ENCODE data around the gene PLAU.
"Not testable (repeated sequence)": the region's sequence is repeated elsewhere in the genome, so short reads cannot be mapped to it uniquely, and the experiment has no call there.

Gene PLAU

GRCh38 chr10:73922864-73923133 lies 11.9 kb downstream of the PLAU start:
- no peak for DNase-seq

DNA sequence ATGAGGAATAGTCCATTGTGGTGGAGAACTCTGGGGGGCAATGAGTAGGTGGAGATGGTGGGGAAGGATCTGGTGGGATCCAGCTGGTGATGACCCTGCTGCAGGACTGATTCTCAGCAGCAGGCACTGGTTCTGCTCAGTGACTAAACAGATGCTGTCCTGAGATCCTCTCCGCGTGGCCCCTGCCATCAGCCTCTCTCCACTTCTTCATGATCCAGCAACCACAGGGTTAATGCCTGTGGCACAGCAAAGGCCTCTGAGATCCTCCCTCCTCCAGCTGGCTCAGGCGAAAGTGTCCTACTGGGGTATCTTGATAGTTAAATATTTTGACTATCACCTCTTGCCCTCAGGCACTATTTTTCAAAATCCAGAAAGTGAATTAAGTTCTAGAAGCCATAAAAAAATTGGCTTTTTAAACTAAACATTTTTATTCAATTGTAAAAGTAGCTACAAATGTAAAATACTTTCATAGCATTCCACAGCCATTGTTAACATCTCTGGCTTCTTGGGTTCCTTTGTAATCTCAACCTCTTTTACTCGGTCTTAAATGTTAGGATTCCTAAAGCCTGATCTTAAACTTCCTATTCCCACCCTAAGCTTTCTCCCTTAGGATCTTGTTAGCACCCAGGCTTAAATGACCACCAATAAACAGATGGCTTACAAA lies 13.1 kb downstream of the PLAU start:
- DNase-seq, result no peak

DNA sequence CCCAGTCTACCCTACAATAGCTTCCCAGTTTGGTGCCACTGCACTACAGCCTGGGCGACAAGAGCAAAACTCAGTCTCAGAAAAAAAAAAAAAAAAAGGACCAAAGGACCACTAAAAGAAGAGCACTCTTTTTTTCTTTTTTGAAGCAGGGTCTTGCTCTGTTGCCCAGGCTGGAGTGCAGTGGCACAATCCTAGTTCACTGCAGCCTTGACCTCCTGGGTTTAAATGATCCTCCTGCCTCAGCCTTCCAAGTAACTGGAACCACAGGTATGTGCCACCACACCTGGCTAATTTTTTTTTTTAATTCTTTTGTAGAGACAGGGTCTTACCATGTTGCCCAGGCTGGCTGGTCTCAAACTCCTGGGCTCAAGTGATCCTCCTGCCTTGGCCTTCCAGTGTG lies 14.0 kb downstream of the PLAU start:
- no peak for DNase-seq

GRCh38 chr10:73925539-73925938 lies 14.6 kb downstream of the PLAU start:
- DNase-seq, result no peak

DNA sequence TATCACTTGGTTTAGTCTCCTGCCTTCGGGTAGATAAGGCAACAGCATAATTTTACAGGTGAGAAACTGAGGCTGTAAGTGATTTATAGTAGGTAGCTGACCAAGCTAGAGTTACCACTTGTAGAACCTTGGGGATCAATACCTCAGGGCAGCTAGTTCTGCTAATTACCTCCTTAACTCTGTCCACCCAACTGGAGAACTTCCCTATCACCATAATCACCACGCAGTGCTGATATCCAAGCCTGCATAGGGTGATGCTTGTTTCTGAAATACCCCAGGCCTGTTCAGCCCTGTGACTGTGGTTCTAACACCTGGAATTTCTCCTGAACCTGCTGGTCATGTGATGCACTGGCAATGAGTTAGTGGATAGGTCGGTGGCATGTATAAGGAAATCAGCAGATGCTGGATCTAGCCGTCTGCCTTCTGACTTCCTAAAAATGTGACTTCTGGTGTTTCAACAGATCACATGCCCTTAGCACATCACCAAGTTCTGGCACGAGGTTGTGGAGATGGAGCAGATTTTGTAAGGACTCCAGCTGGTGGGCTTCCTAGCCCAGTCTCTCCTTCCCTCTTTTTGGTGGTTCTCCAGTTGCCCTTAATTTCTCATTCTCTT lies 15.3 kb downstream of the PLAU start:
- DNase-seq, result no peak

- not testable (repeated sequence) for DNase-seq
These were observed 19.8 kb downstream of the PLAU start for GRCh38 chr10:73930630-73931327.

GRCh38 chr10:73931767-73932619 lies 21.1 kb downstream of the PLAU start:
- no peak for DNase-seq

DNA sequence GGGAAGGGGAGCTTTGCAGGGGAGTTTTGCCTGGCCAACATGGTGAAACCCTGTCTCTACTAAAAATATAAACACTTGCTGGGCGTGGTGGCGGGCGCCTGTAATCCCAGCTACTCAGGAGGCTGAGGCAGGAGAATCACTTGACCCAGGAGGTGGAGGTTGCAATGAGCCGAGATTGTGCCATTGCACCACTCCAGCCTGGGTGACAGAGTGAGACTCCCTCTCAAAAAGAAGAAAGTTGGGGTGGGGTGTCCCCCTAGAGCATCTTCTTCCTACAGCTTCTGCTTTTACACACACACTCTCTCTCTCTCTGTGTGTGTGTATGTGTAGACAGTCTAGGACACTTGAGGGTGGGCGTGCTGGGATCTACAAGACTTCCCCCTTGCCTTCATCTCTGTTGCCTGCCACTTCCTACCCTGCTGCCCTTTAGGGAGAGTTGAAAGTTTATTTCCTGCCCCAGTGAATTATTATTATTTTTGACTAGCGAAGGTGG lies 21.7 kb downstream of the PLAU start:
- no peak for DNase-seq

DNA sequence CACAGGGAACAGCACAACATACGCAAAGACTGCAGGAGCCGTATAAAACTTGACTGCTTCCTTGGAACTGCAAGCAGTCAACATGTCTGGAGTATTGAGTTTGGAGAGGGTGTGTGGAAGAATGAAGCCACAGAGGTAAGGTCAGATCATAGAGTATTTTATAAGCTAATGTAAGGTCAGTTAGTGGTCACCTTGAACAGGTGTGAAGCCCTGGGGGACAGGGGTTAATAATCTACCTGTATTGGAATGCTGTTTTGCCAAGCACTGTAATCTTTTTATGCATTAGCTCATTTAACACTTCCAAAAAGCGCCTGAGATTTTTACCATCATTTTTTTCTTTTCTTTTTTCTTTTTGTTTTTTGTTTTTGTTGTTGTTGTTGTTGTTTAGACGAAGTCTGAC lies 23.1 kb downstream of the PLAU start:
- DNase-seq, result no peak

- no peak for DNase-seq
These were observed 25.0 kb downstream of the PLAU start for GRCh38 chr10:73935895-73936294.

DNA sequence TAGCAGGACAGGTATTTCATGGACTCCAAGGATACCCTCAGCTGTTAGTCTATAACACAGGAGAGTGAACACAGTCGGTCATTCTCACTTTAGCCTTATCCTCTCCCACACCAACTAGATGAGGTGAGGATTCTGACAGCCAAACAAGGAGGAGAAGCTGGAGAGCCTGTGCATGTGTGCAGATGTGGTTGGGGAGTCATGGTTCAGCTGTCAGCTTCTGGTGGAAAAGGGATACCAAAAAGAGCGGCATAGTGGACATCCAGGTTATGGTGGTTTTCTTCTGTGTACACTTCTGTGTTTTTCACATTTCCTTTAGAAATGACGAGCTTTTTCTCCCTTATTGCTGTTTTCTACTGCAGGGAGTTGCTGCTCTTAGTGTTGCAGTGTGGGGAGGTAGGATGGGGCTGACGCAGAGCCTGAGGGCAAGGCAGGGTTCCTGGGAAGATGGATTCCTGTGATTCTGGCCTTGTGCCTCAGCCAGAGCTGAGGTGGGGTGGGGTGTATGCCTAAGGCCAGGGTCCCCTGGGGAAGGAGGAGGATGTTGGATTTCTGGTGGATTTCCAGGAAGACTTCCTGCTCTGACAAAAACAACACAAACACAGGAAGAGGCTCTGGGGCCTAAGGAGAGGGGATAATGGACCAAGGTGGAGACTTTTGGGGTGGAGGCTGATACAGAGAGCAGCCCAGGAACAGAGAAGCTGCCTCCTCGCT lies 26.6 kb downstream of the PLAU start:
- DNase-seq, result no peak

- no peak for DNase-seq
These were observed 29.8 kb downstream of the PLAU start for GRCh38 chr10:73940634-73941221.

GRCh38 chr10:73941300-73941699 lies 30.4 kb downstream of the PLAU start:
- DNase-seq, result no peak

- DNase-seq, result no peak
These were observed 33.6 kb downstream of the PLAU start for GRCh38 chr10:73944356-73945100.

GRCh38 chr10:73946253-73947145 lies 35.6 kb downstream of the PLAU start:
- no peak for DNase-seq

GRCh38 chr10:73948947-73949633 lies 38.2 kb downstream of the PLAU start:
- DNase-seq, result no peak

- DNase-seq, result no peak
These were observed 39.4 kb downstream of the PLAU start for GRCh38 chr10:73950155-73950948.

DNA sequence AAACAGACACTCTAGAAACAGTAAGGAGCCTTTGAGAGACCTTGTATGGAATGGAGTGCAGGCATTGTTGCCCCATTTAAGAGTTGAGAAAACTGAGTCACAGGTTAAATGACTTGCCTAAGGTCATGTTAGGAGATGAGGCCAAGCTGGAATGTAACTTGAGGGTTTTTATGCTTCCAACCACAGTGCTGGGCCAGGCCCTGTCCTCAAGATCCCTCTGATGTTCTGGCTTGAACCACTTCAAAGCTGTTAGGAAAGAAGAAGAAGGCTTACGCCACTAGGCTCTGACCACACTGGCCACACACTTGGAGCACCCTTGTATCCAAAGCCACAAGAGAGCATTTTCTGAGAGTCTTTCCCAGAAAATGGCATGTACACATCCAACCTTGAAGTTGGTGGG lies 42.7 kb downstream of the PLAU start:
- no peak for DNase-seq

- no peak for DNase-seq
These were observed 43.8 kb downstream of the PLAU start for GRCh38 chr10:73954737-73955136.

All from cerebellar nuclear complex (tissue), 1 donor.